ENCODE measurements around the gene MYOZ3.

MYOZ3 gene

GRCh38 chr5:150689120-150689519, 28.1 kb downstream of the MYOZ3 start:
- no peak overlapping the region for H3K4me3 ChIP-seq (ENCODE audit: low read depth, low read length)
- no peak for TF ChIP-seq CTCF (IDR thresholded peaks at IDR 0.05; ENCODE audit: borderline replicate concordance, insufficient read depth, low read depth, low read length)

- no peak overlapping the region for H3K4me3 ChIP-seq (ENCODE audit: low read depth, low read length)
- no peak for TF ChIP-seq CTCF (IDR thresholded peaks at IDR 0.05; ENCODE audit: borderline replicate concordance, insufficient read depth, low read depth, low read length)
Measured at GRCh38 chr5:150690760-150691159, 29.7 kb downstream of the MYOZ3 start.

GRCh38 chr5:150692276-150692675, 31.2 kb downstream of the MYOZ3 start:
- H3K4me3 ChIP-seq (ENCODE audit: low read depth, low read length): no peak overlapping the region
- no peak for TF ChIP-seq CTCF (IDR thresholded peaks at IDR 0.05; ENCODE audit: borderline replicate concordance, insufficient read depth, low read depth, low read length)

GRCh38 chr5:150694612-150695011, 33.6 kb downstream of the MYOZ3 start:
- TF ChIP-seq CTCF (IDR thresholded peaks at IDR 0.05; ENCODE audit: borderline replicate concordance, insufficient read depth, low read depth, low read length): no peak
- no peak overlapping the region for H3K4me3 ChIP-seq (ENCODE audit: low read depth, low read length)

GRCh38 chr5:150700246-150700593, 39.2 kb downstream of the MYOZ3 start:
- no peak for TF ChIP-seq CTCF (IDR thresholded peaks at IDR 0.05; ENCODE audit: borderline replicate concordance, insufficient read depth, low read depth, low read length)
- H3K4me3 ChIP-seq (ENCODE audit: low read depth, low read length): peak overlapping the region; percentile 85

- TF ChIP-seq CTCF (IDR thresholded peaks at IDR 0.05; ENCODE audit: borderline replicate concordance, insufficient read depth, low read depth, low read length): peak; percentile 64
Measured at GRCh38 chr5:150700594-150701377, 39.7 kb downstream of the MYOZ3 start, which contains the start of gene RBM22. RBM22 (minus strand) TSS chr5:150701062; CDS start chr5:150700985, 77 bp downstream.

GRCh38 chr5:150703762-150704161, 42.7 kb downstream of the MYOZ3 start:
- no peak for TF ChIP-seq CTCF (IDR thresholded peaks at IDR 0.05; ENCODE audit: borderline replicate concordance, insufficient read depth, low read depth, low read length)
- no peak overlapping the region for H3K4me3 ChIP-seq (ENCODE audit: low read depth, low read length)

More at GRCh38 chr5:150700594-150701377, 39.7 kb downstream of the MYOZ3 start, which contains the start of gene RBM22:
- H3K4me3 ChIP-seq (ENCODE audit: low read depth, low read length): peak within 1 kb of the TSS; percentile 85
